GM12872 (cell line): ENCODE results near the gene SRPX2.

Experiments used
- TF ChIP-seq, protein P1 (sequence below): IDR thresholded peaks from 3 replicates; pipeline ENCODE4 v1.5.1; 2011; ENCODE audit warnings: low read depth, mild to moderate bottlenecking, low read length, moderate library complexity; ENCODE audit not compliant: insufficient read depth

Gene SRPX2

DNA sequence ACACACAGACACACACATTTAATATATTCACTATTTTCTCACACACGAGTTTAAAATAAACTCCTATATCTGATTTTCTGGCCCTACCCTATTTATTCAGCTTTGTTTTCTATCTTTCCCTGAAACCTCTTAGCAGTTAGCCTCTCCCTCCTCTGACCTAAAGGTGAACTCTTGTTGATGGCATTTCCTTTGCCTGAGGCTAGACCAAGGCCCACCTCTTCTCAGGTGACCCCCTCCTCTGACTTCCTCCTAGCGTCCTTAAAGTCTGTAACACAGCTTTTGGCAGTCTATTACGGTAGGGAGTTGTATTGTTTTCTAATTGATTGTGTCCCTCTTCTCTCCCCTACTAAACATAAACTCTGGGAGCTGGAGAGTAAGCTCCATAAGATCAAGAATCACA lies 1.7 kb upstream of the SRPX2 start:
- TF ChIP-seq, protein P1, sequence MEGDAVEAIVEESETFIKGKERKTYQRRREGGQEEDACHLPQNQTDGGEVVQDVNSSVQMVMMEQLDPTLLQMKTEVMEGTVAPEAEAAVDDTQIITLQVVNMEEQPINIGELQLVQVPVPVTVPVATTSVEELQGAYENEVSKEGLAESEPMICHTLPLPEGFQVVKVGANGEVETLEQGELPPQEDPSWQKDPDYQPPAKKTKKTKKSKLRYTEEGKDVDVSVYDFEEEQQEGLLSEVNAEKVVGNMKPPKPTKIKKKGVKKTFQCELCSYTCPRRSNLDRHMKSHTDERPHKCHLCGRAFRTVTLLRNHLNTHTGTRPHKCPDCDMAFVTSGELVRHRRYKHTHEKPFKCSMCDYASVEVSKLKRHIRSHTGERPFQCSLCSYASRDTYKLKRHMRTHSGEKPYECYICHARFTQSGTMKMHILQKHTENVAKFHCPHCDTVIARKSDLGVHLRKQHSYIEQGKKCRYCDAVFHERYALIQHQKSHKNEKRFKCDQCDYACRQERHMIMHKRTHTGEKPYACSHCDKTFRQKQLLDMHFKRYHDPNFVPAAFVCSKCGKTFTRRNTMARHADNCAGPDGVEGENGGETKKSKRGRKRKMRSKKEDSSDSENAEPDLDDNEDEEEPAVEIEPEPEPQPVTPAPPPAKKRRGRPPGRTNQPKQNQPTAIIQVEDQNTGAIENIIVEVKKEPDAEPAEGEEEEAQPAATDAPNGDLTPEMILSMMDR: no peak

DNA sequence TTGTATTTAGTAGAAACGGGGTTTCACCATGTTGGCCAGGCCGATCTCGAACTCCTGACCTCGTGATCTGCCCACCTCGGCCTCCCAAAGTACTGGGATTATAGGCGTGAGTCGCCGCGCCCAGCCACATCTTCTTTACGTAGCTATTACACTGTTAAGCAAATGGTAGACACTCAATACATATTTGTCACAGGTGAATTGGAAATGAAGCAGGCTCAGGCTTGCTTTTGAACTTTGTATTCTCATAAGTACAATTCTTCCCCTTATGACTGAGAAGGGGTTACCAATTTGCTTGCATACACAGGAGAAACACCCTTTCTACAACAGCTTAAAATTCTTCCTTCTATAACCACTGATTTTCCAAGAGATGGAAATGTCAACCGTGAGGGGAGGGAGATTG lies 787 bp upstream of the SRPX2 start:
- TF ChIP-seq, protein P1: no peak

DNA sequence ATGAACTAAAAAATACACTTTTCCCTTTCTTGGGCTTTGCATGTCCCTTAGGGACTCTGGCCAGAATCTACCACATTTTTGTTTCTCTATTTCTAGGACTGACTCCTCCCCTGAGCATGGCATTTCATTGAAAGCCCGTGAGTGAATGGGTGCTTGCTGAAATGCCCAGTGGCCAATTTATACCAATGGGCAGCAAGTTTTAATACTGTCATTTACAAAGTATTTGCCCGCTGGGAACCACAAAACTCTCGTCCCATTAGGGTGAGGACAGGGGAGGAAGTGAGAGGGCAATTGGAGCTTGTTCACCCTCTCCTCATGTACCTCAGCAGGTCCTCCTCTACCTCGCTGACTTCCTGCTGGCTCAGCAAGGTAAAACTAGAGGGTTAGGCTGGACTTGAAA lies 1.1 kb downstream of the SRPX2 start:
- TF ChIP-seq, protein P1: no peak

DNA sequence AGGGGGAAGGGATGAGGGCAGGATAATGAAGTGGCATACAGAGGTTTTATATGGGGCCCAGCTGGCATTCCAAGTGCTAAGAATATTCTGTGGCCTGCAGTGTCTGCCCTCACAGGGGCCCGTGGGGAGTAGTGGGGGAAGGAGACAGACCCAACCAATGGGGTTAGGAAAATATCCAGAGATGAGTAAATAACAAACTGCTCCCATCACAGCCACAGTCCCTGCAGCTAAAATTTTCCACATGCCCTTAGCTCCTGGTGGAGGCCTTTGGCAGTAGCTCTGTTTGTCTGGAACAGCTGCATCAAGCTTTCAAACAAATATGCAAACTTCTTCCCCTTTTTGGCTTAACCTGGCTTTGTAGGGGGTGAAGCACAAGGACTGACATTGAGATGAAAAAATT lies 3.1 kb downstream of the SRPX2 start:
- TF ChIP-seq, protein P1: no peak

DNA sequence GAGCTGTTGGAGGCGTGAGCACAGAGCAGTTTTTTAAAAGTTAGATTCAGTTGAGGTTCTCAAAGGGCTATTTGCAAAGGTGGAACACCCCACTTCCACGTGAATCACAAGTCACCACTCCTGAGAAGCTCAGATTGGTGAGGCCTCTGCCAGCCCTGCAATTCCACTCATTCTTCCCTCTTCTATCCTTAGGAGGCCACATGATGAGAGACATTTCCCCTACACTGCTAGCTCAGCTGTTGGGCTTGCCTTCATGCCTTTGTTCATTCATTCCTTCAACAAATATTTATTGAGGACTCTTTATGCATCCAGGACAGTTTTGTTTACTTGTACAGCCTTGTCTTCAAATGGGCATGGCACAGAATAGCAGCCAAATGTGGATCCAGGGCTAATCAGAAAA lies 3.7 kb downstream of the SRPX2 start:
- TF ChIP-seq, protein P1: no peak

DNA sequence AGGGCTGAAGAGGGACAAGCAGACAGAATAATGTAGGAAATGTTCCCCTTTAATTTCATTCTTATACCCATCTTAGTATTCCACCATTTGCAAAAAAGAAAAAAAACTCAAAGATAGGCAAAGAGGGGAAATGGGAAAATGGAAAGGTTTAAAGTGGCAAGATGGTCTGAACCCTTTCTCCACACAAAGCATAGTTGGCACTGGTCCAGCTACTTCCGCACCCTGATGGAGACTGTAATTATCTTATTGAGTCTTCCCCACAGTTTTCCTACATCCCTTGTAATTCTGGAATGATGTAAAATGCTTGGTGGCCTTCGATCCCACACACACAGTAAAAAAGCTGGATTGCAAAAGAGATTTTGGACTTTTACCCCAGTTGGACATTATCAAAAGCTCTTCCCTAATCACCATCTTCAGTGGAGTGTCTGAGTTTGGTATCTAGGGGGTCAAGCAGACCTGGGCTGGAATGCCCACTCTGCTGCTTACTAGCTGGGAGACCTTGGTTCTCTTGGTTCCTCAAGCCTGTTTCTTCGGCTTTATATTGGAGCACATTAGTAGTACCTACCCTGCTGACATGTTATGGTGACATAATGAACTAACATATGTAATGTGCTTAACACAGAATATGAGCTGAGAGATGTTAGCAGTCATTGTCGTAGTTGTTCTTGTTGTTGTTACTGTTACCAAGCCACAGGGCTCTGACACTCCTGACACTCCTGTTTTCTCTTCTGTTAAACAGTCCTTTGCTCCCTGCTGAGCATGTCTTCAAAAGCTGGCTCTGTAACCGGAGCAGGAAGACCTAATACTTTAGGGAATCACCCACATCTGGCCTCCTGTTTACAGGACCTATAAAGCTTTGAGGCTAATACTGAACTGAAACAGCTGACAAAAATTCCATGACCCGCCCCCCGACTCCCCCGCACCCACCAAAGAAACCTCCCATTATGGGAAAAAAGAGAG lies 4.7 kb downstream of the SRPX2 start:
- TF ChIP-seq, protein P1: no peak

DNA sequence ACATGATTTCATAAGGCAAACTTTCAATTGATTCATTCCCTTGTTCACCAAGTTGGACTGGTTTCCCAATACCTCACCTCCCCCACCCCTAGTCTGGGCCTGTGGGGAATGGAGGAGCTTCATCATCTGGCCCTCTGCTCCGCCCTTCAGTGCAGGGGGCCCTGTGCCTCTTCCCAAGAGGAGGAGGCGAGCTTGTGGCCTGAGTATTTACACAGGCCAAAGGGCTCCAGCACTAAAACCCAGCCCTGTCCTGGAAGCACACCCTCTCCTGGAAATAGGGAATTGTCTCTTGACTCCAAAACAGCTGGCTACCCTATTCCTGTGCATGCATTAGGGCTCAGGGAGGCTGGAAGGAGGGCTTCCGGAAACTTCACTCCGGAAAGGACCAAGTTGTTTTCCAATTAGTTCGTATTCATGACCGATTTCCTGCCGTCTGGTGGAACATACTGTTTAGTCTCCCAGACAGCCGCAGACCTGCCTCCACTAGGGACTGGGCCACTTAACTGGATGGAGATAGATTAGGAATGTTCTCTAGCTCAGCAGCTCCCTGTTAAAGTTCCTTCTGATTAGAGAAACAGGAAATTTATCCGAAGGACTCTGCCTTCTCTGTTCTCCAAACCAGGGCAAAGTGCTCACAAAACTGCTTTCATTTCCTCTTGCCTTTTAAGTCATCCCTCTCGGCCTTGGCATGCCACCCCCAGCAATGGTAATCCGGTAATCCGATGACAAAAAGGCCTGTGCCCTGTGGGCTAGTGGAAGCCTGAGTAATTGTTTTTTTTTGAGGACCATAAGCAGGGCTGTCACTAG lies 5.8 kb downstream of the SRPX2 start:
- TF ChIP-seq, protein P1: no peak
